Testis (tissue), 3 donors: ENCODE data around the gene SPATA13. TPM values are rescaled to one million over a fixed set of nuclear protein-coding genes. Genes with fewer than 3 reads are reported as not detected.
"Not testable (repeated sequence)": the region's sequence is repeated elsewhere in the genome, so short reads cannot be mapped to it uniquely, and the experiment has no call there.

Experiments
- DNase-seq: peaks from one replicate; pipeline ENCODE4 v3.0.0-alpha.2; 2019
- H3K27ac ChIP-seq, 2 donors: fragments of 200-600 bp; sonication (generic); one replicate each; pipeline ENCODE4 v1.5.1; 2019
- H3K27me3 ChIP-seq: fragments of 200-600 bp; sonication (generic); one replicate; pipeline ENCODE4 v1.5.1; 2019
- H3K36me3 ChIP-seq: fragments of 200-600 bp; sonication (generic); one replicate; pipeline ENCODE4 v1.5.1; 2017; ENCODE audit warnings: low read depth; ENCODE audit errors: missing control alignments
- H3K4me1 ChIP-seq: fragments of 200-600 bp; sonication (generic); one replicate; pipeline ENCODE4 v1.5.1; 2019
- H3K4me3 ChIP-seq, 2 donors: fragments of 200-600 bp; sonication (generic); one replicate each; pipeline ENCODE4 v1.5.1; 2017 to 2019
- H3K9me3 ChIP-seq: fragments of 200-600 bp; sonication (generic); one replicate; pipeline ENCODE4 v1.5.1; 2017
- CTCF ChIP-seq, 3 experiments: fragments of 450-650 bp in 2 of 3; fragments of 200-600 bp in 1 of 3; sonication (generic) in 1 of 3; IDR thresholded peaks; one replicate each; pipeline ENCODE4 v1.5.1; 2016 to 2019; ENCODE audit warnings: antibody characterized with exemption in 3 of 3, mild to moderate bottlenecking in 2 of 3, moderate library complexity in 1 of 3
- POLR2A ChIP-seq: fragments of 450-650 bp; IDR thresholded peaks from one replicate; pipeline ENCODE4 v1.6.1; 2017; ENCODE audit warnings: antibody characterized with exemption, mild to moderate bottlenecking, moderate library complexity
- WGBS, 2 donors: methylation state at CpG; one replicate each; pipeline ENCODE4 v1.1.5; 2018; 5-methylcytosine and 5-hydroxymethylcytosine counted together
- intact Hi-C: fragments of 100-400 bp; cut with DNase I; formaldehyde crosslinking; loops from one replicate; pipeline ENCODE4 v1.15.1; 2023; ENCODE audit warnings: low total_unique reads
- polyA plus RNA-seq: library from polyadenylated mRNA; stranded (reverse); fragments of 350-450 nt; fragmentation: Illumina TruSeq; extraction: RNeasy Lipid Tissue Mini Kit (QIAGEN cat#74804); gene quantifications from one replicate; pipeline ENCODE4 v1.2.3, GENCODE V29; 2014; ENCODE audit warnings: low read depth, low replicate concordance; ENCODE audit not compliant: insufficient read depth
- total RNA-seq, 2 donors: library from RNA; depleted of rRNA; stranded (reverse); fragments of >200 nt; gene quantifications; one replicate each; pipeline ENCODE4 v1.2.3, GENCODE V29; 2016

SPATA13 gene
- total and polyA plus RNA-seq, 3 donors from 2014 or later: 12.9 to 35.6 (median 30.6) TPM

- no peak for TF ChIP-seq POLR2A
- no peak for TF ChIP-seq CTCF (IDR thresholded peaks at IDR 0.05)
- Histone ChIP-seq H3K4me3 (no peak overlapping the region), H3K27ac (no peak overlapping the region), H3K27me3 (no peaks in the 10 kb centered on the region), H3K36me3 (no peaks in the 10 kb centered on the region), H3K9me3 (no peaks in the 10 kb centered on the region), H3K4me1 (no peaks in the 10 kb centered on the region)
- no peak for DNase-seq
- intact Hi-C loops: no loop called here
- WGBS, 2 donors: 41 to 51% methylated on average over 5 of the region's 5 CpGs
These were observed 163.2 kb downstream of the SPATA13 start for GRCh38 chr13:24323739-24324075.

GRCh38 chr13:24327598-24327997 lies 167.1 kb downstream of the SPATA13 start:
- intact Hi-C loops, H3K4me1 ChIP-seq, H3K27me3 ChIP-seq, H3K9me3 ChIP-seq, H3K36me3 ChIP-seq, DNase-seq, H3K27ac ChIP-seq: not testable (repeated sequence)
- peak overlapping the region in 1 of 2 donors; percentile 39 for H3K4me3 ChIP-seq
- 54 to 62% methylated on average over 23 of the region's 23 CpGs for WGBS, 2 donors

- Histone ChIP-seq H3K36me3 (no peaks in the 10 kb centered on the region), H3K27me3 (no peaks in the 10 kb centered on the region), H3K9me3 (no peaks in the 10 kb centered on the region), H3K27ac (no peak overlapping the region), H3K4me3 (peak overlapping the region; percentile 32 to 39), H3K4me1 (no peaks in the 10 kb centered on the region)
- TF ChIP-seq CTCF (IDR thresholded peaks at IDR 0.05): no peak
- TF ChIP-seq POLR2A: no peak
- DNase-seq: no peak
- intact Hi-C loops: no loop called here
- WGBS, 2 donors: 4 to 7% methylated on average over 9 to 24 of the region's 38 CpGs
These were observed 167.6 kb downstream of the SPATA13 start for GRCh38 chr13:24328145-24328544.

- Histone ChIP-seq H3K27ac (no peak overlapping the region), H3K36me3 (no peaks in the 10 kb centered on the region), H3K4me3 (peak overlapping the region; percentile 37 to 43), H3K4me1 (no peaks in the 10 kb centered on the region), H3K27me3 (no peaks in the 10 kb centered on the region), H3K9me3 (no peaks in the 10 kb centered on the region)
- intact Hi-C loops: no loop called here
- DNase-seq: no peak
- TF ChIP-seq CTCF (IDR thresholded peaks at IDR 0.05) (no peak), POLR2A (no peak)
- 72 to 79% methylated on average over 28 to 36 of the region's 36 CpGs for WGBS, 2 donors
These were observed 178.2 kb downstream of the SPATA13 start for GRCh38 chr13:24338721-24339120.

- no peaks in the 10 kb centered on the region for H3K9me3 ChIP-seq
- WGBS, 2 donors: 54 to 59% methylated on average over 25 to 35 of the region's 35 CpGs
- no peak overlapping the region for H3K27ac ChIP-seq
These were observed 179.6 kb downstream of the SPATA13 start for GRCh38 chr13:24339937-24340607.

More at GRCh38 chr13:24339937-24340607, 179.6 kb downstream of the SPATA13 start:
- no peaks in the 10 kb centered on the region for H3K36me3 ChIP-seq
- H3K4me3 ChIP-seq: peak overlapping the region; percentile 18 to 38
- H3K4me1 ChIP-seq: no peaks in the 10 kb centered on the region
- DNase-seq: no peak
- TF ChIP-seq CTCF (IDR thresholded peaks at IDR 0.05) (no peak), POLR2A (no peak)
- no peaks in the 10 kb centered on the region for H3K27me3 ChIP-seq
- intact Hi-C loops: no loop called here
